ENCODE measurements around the gene LRRC4C. TPM values are rescaled to one million over a fixed set of nuclear protein-coding genes. Genes with fewer than 3 reads are reported as not detected.

LRRC4C gene
- total RNA-seq, 1 donor from 2014 or later, result not detected

GRCh38 chr11:41267451-41267850, 192.0 kb downstream of the LRRC4C start:
- no peak for DNase-seq (ENCODE audit: low read depth in 2 of 2)

- DNase-seq (ENCODE audit: low read depth in 2 of 2), result no peak
Observed at GRCh38 chr11:41256041-41256440, 203.4 kb downstream of the LRRC4C start.

- no peak for DNase-seq (ENCODE audit: low read depth in 2 of 2)
Observed at GRCh38 chr11:41254966-41255365, 204.5 kb downstream of the LRRC4C start.

- DNase-seq (ENCODE audit: low read depth in 2 of 2), result no peak
Observed at GRCh38 chr11:41250408-41250935, 209.0 kb downstream of the LRRC4C start.

- DNase-seq (ENCODE audit: low read depth in 2 of 2), result no peak
Observed at GRCh38 chr11:41247621-41248020, 211.8 kb downstream of the LRRC4C start.

- no peak for DNase-seq (ENCODE audit: low read depth in 2 of 2)
Observed at GRCh38 chr11:41246399-41246745, 213.1 kb downstream of the LRRC4C start.

- DNase-seq (ENCODE audit: low read depth in 2 of 2), result no peak
Observed at GRCh38 chr11:41245704-41246398, 213.6 kb downstream of the LRRC4C start.

- DNase-seq (ENCODE audit: low read depth in 2 of 2), result no peak
Observed at GRCh38 chr11:41245184-41245583, 214.3 kb downstream of the LRRC4C start.

GRCh38 chr11:41237382-41237781, 222.1 kb downstream of the LRRC4C start:
- no peak for DNase-seq (ENCODE audit: low read depth in 2 of 2)

GRCh38 chr11:41235668-41236067, 223.8 kb downstream of the LRRC4C start:
- no peak for DNase-seq (ENCODE audit: low read depth in 2 of 2)

- no peak for DNase-seq (ENCODE audit: low read depth in 2 of 2)
Observed at GRCh38 chr11:41225856-41226633, 233.4 kb downstream of the LRRC4C start.

- DNase-seq (ENCODE audit: low read depth in 2 of 2), result no peak
Observed at GRCh38 chr11:41222236-41222635, 237.2 kb downstream of the LRRC4C start.

- DNase-seq (ENCODE audit: low read depth in 2 of 2), result no peak
Observed at GRCh38 chr11:41206388-41206787, 253.1 kb downstream of the LRRC4C start.

- no peak for DNase-seq (ENCODE audit: low read depth in 2 of 2)
Observed at GRCh38 chr11:41201156-41201555, 258.3 kb downstream of the LRRC4C start.

GRCh38 chr11:41190437-41191082, 268.9 kb downstream of the LRRC4C start:
- DNase-seq (ENCODE audit: low read depth in 2 of 2), result no peak

GRCh38 chr11:41189701-41190436, 269.6 kb downstream of the LRRC4C start:
- no peak for DNase-seq (ENCODE audit: low read depth in 2 of 2)

- DNase-seq (ENCODE audit: low read depth in 2 of 2), result no peak
Observed at GRCh38 chr11:41177791-41178190, 281.7 kb downstream of the LRRC4C start.

GRCh38 chr11:41175304-41175972, 284.0 kb downstream of the LRRC4C start:
- DNase-seq (ENCODE audit: low read depth in 2 of 2), result no peak

GRCh38 chr11:41146326-41146725, 313.1 kb downstream of the LRRC4C start:
- DNase-seq (ENCODE audit: low read depth in 2 of 2), result no peak

GRCh38 chr11:41145420-41145819, 314.0 kb downstream of the LRRC4C start:
- no peak for DNase-seq (ENCODE audit: low read depth in 2 of 2)

- no peak for DNase-seq (ENCODE audit: low read depth in 2 of 2)
Observed at GRCh38 chr11:41134971-41135370, 324.5 kb downstream of the LRRC4C start.
